DOHH2 (cell line): ENCODE measurements around the gene N4BP2.
"Not testable (repeated sequence)": the region's sequence is repeated elsewhere in the genome, so short reads cannot be mapped to it uniquely, and the experiment has no call there.

Experiments
- H3F3A ChIP-seq: fragments of 200-600 bp; sonication (generic), shearing (Covaris generic); 2 replicates; pipeline ENCODE4 v1.6.0; 2016; ENCODE audit warnings: antibody characterized with exemption, mild to moderate bottlenecking; ENCODE audit not compliant: control insufficient read depth, insufficient read depth
- H3K27ac ChIP-seq: fragments of 200-600 bp; sonication (generic); 2 replicates; pipeline ENCODE4 v1.5.1; 2014; ENCODE audit warnings: low read depth, mild to moderate bottlenecking, low read length, moderate library complexity
- H3K27me3 ChIP-seq: fragments of 200-600 bp; sonication (generic); 2 replicates; pipeline ENCODE4 v1.6.1; 2014; ENCODE audit warnings: mild to moderate bottlenecking, low read length, mixed read lengths; ENCODE audit not compliant: control insufficient read depth
- H3K36me3 ChIP-seq: fragments of 200-600 bp; sonication (generic); 2 replicates; pipeline ENCODE4 v1.6.1; 2014; ENCODE audit warnings: mild to moderate bottlenecking, low read length, moderate library complexity, mixed read lengths; ENCODE audit not compliant: control insufficient read depth
- H3K4me1 ChIP-seq: fragments of 200-600 bp; sonication (generic); 2 replicates; pipeline ENCODE4 v1.6.1; 2014; ENCODE audit warnings: mild to moderate bottlenecking, low read length, mixed read lengths; ENCODE audit not compliant: control insufficient read depth
- H3K4me2 ChIP-seq: fragments of 200-600 bp; sonication (generic); 2 replicates; pipeline ENCODE4 v1.6.0; 2014; ENCODE audit warnings: mild to moderate bottlenecking, low read length, moderate library complexity
- H3K4me3 ChIP-seq: fragments of 200-600 bp; sonication (generic); 2 replicates; pipeline ENCODE4 v1.5.1; 2014; ENCODE audit warnings: mild to moderate bottlenecking, low read length, mixed read lengths
- H3K79me2 ChIP-seq: fragments of 200-600 bp; sonication (generic); 2 replicates; pipeline ENCODE4 v1.6.1; 2014; ENCODE audit warnings: mild to moderate bottlenecking, low read length, mixed read lengths; ENCODE audit not compliant: control insufficient read depth
- H3K9me2 ChIP-seq: fragments of 200-600 bp; sonication (generic); replicated peaks from 2 replicates; pipeline ENCODE4 v1.6.1; 2014; ENCODE audit warnings: mild to moderate bottlenecking, low read length, mixed read lengths; ENCODE audit not compliant: control insufficient read depth
- H3K9me3 ChIP-seq: fragments of 200-600 bp; sonication (generic); 2 replicates; pipeline ENCODE4 v1.6.1; 2014; ENCODE audit warnings: antibody characterized with exemption, low read length, mixed read lengths; ENCODE audit not compliant: control insufficient read depth, insufficient read depth
- H4K20me1 ChIP-seq: fragments of 200-600 bp; sonication (generic); 2 replicates; pipeline ENCODE4 v1.6.0; 2014; ENCODE audit warnings: low read depth, mild to moderate bottlenecking, antibody characterized with exemption, low read length, moderate library complexity; ENCODE audit not compliant: control insufficient read depth, insufficient read depth
- CTCF ChIP-seq: fragments of 200-600 bp; sonication (generic); IDR thresholded peaks from one replicate; pipeline ENCODE4 v1.5.1; 2014; ENCODE audit warnings: antibody characterized with exemption, mild to moderate bottlenecking, low read depth, low read length; ENCODE audit not compliant: poor library complexity, severe bottlenecking
- EZH2phosphoT487 ChIP-seq: fragments of 200-600 bp; sonication (generic); IDR thresholded peaks from 2 replicates; pipeline ENCODE4 v1.6.1; 2017; ENCODE audit warnings: borderline replicate concordance, mild to moderate bottlenecking, antibody characterized with exemption, low read length, moderate library complexity, mixed read lengths

The N4BP2 gene

GRCh38 chr4:40143926-40144508 lies 87.4 kb downstream of the N4BP2 start:
- Histone ChIP-seq H3F3A (peaks cover 5% of the 10 kb centered on the region), H3K9me2 (no peaks in the 10 kb centered on the region), H3K4me1 (0 out of 2 replicates have a peak, but pooled peaks cover 1% of the 10 kb centered on the region), H3K4me3 (no peak overlapping the region), H3K36me3 (peaks cover 20% of the 10 kb centered on the region), H3K4me2 (no peak overlapping the region), H3K27me3 (no peaks in the 10 kb centered on the region), H4K20me1 (no peaks in the 10 kb centered on the region), H3K79me2 (no peaks in the 10 kb centered on the region), H3K27ac (no peak overlapping the region), H3K9me3 (no peaks in the 10 kb centered on the region)
- TF ChIP-seq EZH2phosphoT487 (no peak), CTCF (no peak)

- Histone ChIP-seq H3K36me3 (peaks cover 20% of the 10 kb centered on the region), H3K4me2 (no peak overlapping the region), H3K27ac (no peak overlapping the region), H3K4me3 (no peak overlapping the region), H3K9me2 (no peaks in the 10 kb centered on the region), H3K4me1 (peaks cover 3% of the 10 kb centered on the region; the same call in 1 of the 2 replicates), H3K79me2 (no peaks in the 10 kb centered on the region), H3K9me3 (no peaks in the 10 kb centered on the region), H3K27me3 (no peaks in the 10 kb centered on the region), H4K20me1 (no peaks in the 10 kb centered on the region), H3F3A (peaks cover 8% of the 10 kb centered on the region)
- TF ChIP-seq CTCF, result no peak
- no peak for TF ChIP-seq EZH2phosphoT487
Observed at GRCh38 chr4:40144716-40145115, 88.1 kb downstream of the N4BP2 start.

- not testable (repeated sequence) for H3K27ac ChIP-seq, H3K9me2 ChIP-seq, H3K9me3 ChIP-seq, H3K4me2 ChIP-seq, H4K20me1 ChIP-seq, H3K4me3 ChIP-seq, H3K27me3 ChIP-seq
- Histone ChIP-seq H3K36me3 (peaks cover 21% of the 10 kb centered on the region), H3K79me2 (peaks cover 22% of the 10 kb centered on the region), H3K4me1 (peaks cover 29% of the 10 kb centered on the region), H3F3A (peaks cover 30% of the 10 kb centered on the region)
Observed at GRCh38 chr4:40147490-40147889, 90.8 kb downstream of the N4BP2 start.

GRCh38 chr4:40149960-40150385 lies 93.3 kb downstream of the N4BP2 start:
- peak overlapping the region; percentile 77 for H3K4me2 ChIP-seq
- TF ChIP-seq EZH2phosphoT487, result no peak
- peak; percentile 81 for TF ChIP-seq CTCF
- H3K27ac ChIP-seq, result peak overlapping the region; percentile 96
- H3K27me3 ChIP-seq, result no peaks in the 10 kb centered on the region
- H3K79me2 ChIP-seq, result peaks cover 44% of the 10 kb centered on the region
- H3K9me3 ChIP-seq, result peaks cover 5% of the 10 kb centered on the region; the same call in 1 of the 2 replicates
- peaks cover 53% of the 10 kb centered on the region for H3K4me1 ChIP-seq
- H3K36me3 ChIP-seq, result peaks cover 14% of the 10 kb centered on the region
- peak overlapping the region; percentile 60 for H3K4me3 ChIP-seq
- H3F3A ChIP-seq, result peaks cover 31% of the 10 kb centered on the region
- H3K9me2 ChIP-seq, result no peaks in the 10 kb centered on the region
- no peaks in the 10 kb centered on the region for H4K20me1 ChIP-seq
